ENCODE results near the gene DYSF. TPM values are rescaled to one million over a fixed set of nuclear protein-coding genes. Genes with fewer than 3 reads are reported as not detected.

The DYSF gene
- total RNA-seq, 1 experiment from 2014 or later: 5.5 TPM

DNA sequence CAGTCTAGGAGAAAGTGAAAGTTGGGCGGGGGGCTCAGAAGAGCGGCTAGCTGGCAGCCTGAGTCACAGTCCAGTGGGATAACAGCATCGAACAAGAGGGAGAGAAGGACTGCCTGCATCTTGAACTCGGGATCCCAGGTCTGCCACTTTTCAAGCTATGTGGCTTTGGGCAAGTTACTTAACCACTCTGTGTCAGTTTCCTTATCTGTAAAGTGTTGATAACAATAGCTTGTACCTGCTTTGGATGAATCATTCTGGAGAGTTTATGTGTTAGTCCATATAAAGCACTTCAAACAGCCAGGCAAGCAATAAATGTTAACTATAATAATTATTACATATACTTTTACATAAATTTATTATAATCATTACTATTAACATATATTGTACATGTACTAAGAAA lies 4.6 kb downstream of the DYSF start:
- Histone ChIP-seq H4K8ac (replicated peaks; ENCODE audit: insufficient read length, low read depth, low read length) (no peak overlapping the region), H3K79me1 (ENCODE audit: insufficient read depth, low read depth, low read length, poor library complexity, severe bottlenecking) (no peaks in the 10 kb centered on the region), H3K23ac (ENCODE audit: insufficient read length, low read depth, low read length) (no peak overlapping the region), H2BK120ac (ENCODE audit: low read depth, low read length, poor library complexity, severe bottlenecking) (no peak overlapping the region), H2BK5ac (ENCODE audit: insufficient read length, low read length) (no peak overlapping the region), H4K91ac (ENCODE audit: insufficient read length, low read depth, low read length) (no peak overlapping the region), H3T11ph (ENCODE audit: low read length) (no peak overlapping the region), H2BK12ac (ENCODE audit: insufficient read length, low read depth, low read length) (no peak overlapping the region), H3K56ac (ENCODE audit: insufficient read length, low read depth, low read length) (no peak overlapping the region), H2AK5ac (ENCODE audit: insufficient read length, low read length) (no peak overlapping the region), H4K20me1 (ENCODE audit: control insufficient read depth, insufficient read depth, insufficient read length) (no peaks in the 10 kb centered on the region), H3K4ac (ENCODE audit: low read depth, low read length) (no peak overlapping the region), H2AFZ (ENCODE audit: low read length) (no peak overlapping the region), H3K27ac (ENCODE audit: insufficient read length, low read depth, low read length) (no peak overlapping the region), H3K18ac (ENCODE audit: insufficient read length, low read depth, low read length) (no peak overlapping the region), H3K27me3 (ENCODE audit: insufficient read depth, low read length) (peaks cover 26% of the 10 kb centered on the region; the same call in 1 of the 2 replicates), H2BK15ac (ENCODE audit: low read depth, low read length) (no peak overlapping the region), H3K4me1 (ENCODE audit: insufficient read depth, low read length) (peaks cover 14% of the 10 kb centered on the region), H3K14ac (ENCODE audit: insufficient read depth, low read length) (no peak overlapping the region), H3K79me2 (ENCODE audit: insufficient read depth, low read length) (no peaks in the 10 kb centered on the region), H4K5ac (ENCODE audit: insufficient read length, low read depth, low read length) (no peak overlapping the region), H3K4me2 (ENCODE audit: insufficient read depth, insufficient read length, low read length) (no peak overlapping the region), H2BK20ac (ENCODE audit: low read depth, low read length, poor library complexity, severe bottlenecking) (no peak overlapping the region), H3K9me3 (ENCODE audit: control insufficient read depth, low read depth, low read length) (no peaks in the 10 kb centered on the region), H3K9ac (ENCODE audit: extremely low read depth, insufficient read length, low read length) (no peak overlapping the region), H3K23me2 (ENCODE audit: insufficient read length, low read depth, low read length, poor library complexity, severe bottlenecking) (peaks cover 13% of the 10 kb centered on the region)
- H3K27me3 Mint-ChIP-seq (ENCODE audit: low read depth): peaks cover 49% of the 10 kb centered on the region
- no peaks in the 10 kb centered on the region for H3K36me3 Mint-ChIP-seq (ENCODE audit: insufficient read depth in 1 of 3, low read depth in 3 of 3)
- WGBS (ENCODE audit: extremely low coverage, insufficient read length, low lambda C conversion rate): no CpG with 5 or more reads among the region's 4 CpGs
- H3K27ac Mint-ChIP-seq: no peak overlapping the region
- no peak for DNase-seq
- peaks cover 44 to 47% of the 10 kb centered on the region in 2 experiments for H3K4me1 Mint-ChIP-seq
- no peak overlapping the region for H3K4me3 Mint-ChIP-seq
- H3K9me3 Mint-ChIP-seq: no peaks in the 10 kb centered on the region
- TF ChIP-seq, protein P1, sequence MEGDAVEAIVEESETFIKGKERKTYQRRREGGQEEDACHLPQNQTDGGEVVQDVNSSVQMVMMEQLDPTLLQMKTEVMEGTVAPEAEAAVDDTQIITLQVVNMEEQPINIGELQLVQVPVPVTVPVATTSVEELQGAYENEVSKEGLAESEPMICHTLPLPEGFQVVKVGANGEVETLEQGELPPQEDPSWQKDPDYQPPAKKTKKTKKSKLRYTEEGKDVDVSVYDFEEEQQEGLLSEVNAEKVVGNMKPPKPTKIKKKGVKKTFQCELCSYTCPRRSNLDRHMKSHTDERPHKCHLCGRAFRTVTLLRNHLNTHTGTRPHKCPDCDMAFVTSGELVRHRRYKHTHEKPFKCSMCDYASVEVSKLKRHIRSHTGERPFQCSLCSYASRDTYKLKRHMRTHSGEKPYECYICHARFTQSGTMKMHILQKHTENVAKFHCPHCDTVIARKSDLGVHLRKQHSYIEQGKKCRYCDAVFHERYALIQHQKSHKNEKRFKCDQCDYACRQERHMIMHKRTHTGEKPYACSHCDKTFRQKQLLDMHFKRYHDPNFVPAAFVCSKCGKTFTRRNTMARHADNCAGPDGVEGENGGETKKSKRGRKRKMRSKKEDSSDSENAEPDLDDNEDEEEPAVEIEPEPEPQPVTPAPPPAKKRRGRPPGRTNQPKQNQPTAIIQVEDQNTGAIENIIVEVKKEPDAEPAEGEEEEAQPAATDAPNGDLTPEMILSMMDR (conservative IDR thresholded peaks at IDR 0.05): no peak

All from H9 (cell line).